Amygdala (tissue), 56 donors: ENCODE measurements around the gene NCKAP5.

ENCODE experiments used
- DNase-seq, 56 donors: peaks; one replicate each; lab custom pipeline; 2025; lab: John Stamatoyannopoulos, UW

Gene NCKAP5

GRCh38 chr2:132980304-132980703 lies 588.0 kb downstream of the NCKAP5 start:
- no peak for DNase-seq

GRCh38 chr2:132979339-132980093 lies 588.7 kb downstream of the NCKAP5 start:
- peak in 4 of 56 donors; percentile 1 to 23 (median 3) for DNase-seq

DNA sequence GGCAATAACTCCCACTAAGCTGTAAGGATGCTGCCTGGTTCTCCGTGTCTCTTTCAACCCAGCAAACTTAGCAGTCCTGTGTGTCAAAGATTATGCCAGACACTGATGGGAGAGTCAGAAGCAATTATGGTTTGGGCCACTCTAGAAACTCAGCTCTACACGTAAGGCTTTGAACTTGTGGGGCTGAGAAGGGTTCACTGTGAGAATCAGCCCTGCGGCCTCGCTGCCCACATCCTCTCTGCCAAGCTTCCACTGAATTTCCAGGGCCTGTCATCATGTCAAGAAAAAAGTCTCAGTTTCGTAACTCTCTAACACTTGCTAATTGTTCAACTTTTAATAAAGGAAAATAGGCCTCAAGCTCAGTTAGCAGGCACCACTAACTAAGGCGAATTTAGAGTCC lies 589.4 kb downstream of the NCKAP5 start:
- DNase-seq: peak in 12 of 56 donors; percentile 1 to 29 (median 11)

DNA sequence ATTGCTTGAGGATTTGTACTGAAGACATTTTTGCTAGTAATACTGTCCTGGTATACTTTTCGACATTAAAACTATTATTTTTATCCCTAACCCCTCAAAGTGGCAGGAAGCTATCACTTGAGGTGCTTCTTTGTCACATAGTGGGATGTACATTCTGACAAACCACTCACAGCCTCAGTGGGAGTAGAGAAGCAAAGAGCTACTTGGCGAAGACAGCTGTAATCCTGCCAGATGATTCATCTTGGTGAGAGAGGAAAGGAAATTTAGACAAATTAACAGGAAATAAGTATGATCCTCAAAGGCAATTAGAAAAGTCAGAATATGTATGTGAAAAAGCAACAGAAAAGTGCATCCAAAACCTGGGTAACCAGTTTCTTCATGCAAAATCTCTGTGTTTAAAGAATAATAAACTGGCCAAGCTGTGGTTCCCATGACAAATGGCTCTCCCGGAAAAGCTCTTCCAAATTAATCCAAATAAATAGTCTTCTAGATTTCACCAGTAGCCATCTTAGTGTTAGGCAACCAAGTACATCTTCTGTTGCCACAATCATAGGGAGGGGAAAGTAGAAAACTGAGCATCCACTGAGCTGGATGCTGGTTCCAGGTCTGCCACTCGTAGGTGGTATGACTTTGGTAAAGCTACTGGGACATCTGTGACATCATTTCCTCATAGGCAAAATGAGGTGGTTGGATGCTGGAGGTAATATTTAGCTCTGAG lies 590.3 kb downstream of the NCKAP5 start:
- DNase-seq: peak in 2 of 56 donors; percentile 3 to 14

DNA sequence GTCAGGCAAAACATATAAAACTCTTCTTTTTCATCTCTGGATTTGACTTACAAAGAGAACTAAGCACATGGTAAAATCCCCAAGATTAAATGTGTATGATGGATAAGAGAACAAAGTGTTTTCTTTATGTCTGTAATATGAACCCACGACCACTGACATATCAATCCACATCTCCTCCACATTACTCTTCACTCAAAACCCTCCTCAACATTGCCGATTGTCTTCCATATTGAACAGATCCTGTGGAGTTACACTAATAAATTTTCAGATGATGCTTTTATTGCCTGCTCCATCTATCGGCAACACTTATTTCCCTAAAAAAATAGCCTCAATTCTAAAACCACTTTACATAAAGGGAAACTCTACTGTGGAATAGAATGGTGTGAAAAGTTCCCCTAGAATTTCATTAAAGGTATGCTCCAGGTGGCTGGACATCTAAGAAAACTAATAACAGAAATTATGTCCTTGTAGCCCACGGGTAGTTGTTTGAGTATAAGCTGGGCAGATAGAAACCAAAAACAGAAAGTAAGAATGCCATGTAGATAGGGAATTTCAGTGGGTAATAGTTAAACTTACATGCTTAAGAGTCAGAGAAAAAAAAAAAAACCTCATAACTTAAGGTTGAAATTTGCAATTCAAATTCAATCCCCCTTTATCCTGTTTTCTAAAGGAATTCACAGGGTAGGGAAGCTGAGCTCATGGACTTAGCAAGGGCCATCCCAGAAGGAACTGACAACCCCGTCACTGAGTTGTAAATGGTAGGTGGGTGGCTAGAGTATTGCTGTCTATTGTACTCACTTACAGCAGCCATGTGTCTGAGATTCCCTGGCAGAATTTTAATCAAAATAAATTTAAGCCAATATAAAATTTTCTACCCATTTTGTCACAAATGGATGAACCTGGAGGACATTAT lies 592.8 kb downstream of the NCKAP5 start:
- no peak for DNase-seq

DNA sequence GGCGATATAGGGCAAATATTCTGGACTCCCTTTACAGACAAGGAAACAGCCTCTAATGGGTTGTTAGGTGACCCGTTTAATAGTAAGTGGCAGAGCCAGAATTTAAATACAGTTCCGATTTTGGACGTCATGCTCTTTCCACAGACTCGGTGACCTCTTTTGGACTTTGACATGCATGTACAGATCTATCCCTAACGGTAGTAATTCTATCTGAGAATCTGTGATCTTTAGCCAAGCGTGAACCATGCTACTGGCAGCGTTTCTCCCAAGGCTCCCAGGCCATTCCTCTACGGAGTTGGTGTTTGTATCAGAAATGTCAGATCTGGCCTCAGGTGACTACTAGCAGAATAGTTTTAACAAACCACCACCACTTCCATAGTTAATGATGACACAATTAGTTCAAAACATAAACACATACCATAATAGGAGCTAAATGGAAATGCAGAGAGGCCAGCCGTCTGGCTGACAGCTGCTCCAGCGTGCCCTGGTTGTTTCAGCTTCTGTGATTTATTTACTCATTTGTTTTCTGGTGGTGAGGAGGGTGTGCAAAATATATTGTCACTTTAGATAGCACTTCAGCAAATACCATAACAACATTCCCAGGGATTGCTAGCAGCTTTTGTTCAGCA lies 593.7 kb downstream of the NCKAP5 start:
- DNase-seq: no peak

DNA sequence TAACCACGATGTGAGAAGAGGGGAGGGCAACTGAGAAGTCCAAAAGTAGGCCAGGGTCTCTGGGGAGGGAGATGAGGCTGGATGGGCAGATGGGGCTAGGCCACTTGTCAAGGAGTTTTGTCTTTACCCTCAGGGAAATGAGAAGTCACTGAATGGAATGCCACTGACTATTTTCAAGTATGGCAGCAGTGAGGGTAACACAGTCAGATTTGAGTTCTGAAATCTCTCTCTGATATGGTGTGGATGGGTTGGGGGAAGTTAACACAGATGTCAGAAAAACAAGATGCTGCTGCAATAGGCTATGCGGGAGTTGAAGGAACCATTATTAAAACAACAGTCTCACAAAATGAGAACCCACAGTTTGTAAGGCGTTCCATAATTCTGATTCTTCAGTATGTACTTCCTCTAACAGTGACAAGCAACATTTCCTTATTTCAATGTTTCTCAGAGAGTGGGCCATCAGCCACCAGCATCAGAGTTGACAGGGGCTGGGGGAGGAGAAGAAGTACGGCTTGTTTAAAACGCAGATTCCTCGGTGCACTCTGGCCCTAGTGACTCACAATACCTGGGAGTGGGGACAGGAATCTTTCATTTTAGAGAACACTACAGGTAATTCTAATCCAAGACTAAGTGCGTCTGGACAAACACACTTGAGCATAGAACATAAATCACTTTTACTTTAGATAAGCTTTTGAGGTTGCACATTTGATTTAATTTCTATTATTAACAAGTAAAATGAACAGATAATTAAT lies 596.8 kb downstream of the NCKAP5 start:
- no peak for DNase-seq

GRCh38 chr2:132969371-132969985 lies 598.8 kb downstream of the NCKAP5 start:
- no peak for DNase-seq

DNA sequence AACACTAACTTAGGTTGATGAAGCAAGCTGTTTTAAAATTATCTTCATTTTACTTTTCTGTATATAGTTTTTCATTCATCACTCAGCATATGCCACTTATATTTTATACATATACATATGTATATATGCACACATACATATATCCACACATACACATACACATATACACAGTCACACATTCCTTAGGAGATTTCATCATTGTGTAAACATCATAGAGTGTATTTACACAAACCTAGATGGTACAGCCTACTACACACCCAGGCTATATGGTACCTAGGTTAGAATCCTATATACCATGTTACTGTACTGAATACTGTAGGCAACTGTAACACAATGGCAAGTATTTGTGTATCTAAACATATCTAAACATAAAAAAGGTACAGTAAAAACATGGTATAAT lies 602.8 kb downstream of the NCKAP5 start:
- DNase-seq: no peak

- no peak for DNase-seq
Observed at GRCh38 chr2:132963161-132963560, 605.1 kb downstream of the NCKAP5 start.

- no peak for DNase-seq
Observed at GRCh38 chr2:132958887-132959286, 609.4 kb downstream of the NCKAP5 start.

DNA sequence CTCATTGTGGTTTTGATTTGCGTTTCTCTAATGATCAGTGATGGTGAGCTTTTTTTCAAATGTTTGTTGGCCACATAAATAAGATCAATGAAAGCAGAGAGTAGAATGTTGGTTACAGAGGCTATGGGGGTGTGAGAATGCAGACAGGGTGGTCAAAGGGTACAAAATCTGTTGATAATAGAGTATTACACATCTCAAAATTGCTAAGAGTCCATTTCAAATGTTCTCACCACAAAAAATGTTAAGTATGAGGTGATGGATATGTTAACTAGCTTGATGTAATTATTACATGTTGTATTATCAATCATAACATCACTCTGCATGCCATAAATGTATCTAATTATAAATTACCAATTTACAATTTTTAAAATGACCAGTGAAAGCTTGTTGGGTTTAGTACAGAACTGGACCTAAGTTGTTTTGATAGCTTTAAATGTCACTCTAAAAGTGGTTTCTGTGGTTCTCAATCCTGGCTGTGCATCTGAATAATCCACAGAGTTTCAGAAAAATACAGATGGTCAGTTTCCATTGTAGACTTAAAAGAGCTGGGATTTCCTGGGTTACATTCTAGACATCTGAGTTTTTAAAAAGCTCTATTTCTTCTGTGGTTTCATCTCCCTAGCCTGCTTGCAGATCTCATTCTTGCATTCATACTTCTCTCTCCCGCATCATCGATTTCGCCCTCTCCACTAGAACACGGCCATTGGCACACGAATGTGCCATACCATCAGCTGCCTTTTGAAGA lies 612.2 kb downstream of the NCKAP5 start:
- no peak for DNase-seq

GRCh38 chr2:132953771-132954170 lies 614.5 kb downstream of the NCKAP5 start:
- no peak for DNase-seq

DNA sequence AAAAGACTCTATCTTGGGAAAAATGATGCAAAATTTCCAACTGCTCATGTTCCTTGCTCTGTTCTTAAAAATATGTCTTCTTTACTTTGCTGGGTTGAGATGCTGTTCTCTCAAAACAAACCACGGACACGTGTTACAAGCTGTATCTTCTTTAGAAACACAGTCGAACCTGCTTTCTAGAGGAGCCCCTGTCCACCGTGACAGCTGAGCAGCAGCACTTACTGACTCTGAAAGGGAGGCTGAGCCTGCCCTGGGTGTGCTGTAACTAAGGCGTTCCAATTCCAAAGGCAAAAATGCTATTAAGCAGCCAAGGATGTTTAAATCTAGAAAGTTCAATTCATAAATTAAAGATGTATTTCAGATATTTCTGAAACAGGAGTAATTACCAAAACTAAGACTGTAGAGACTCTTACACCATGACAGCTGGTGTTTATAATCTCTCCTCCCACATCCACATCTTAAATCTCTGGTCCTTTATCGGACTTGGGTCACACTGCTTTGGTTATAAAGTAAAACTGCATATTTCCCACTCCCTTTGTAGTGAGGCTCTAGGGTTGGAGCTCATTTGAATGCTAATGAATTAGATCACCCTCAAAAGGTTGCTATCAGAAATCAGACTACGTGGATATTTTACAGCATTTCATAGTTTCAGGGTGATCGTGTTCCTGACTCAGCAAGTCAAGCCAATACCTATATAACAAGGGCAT lies 617.1 kb downstream of the NCKAP5 start:
- no peak for DNase-seq

GRCh38 chr2:132949108-132949507 lies 619.2 kb downstream of the NCKAP5 start:
- no peak for DNase-seq

DNA sequence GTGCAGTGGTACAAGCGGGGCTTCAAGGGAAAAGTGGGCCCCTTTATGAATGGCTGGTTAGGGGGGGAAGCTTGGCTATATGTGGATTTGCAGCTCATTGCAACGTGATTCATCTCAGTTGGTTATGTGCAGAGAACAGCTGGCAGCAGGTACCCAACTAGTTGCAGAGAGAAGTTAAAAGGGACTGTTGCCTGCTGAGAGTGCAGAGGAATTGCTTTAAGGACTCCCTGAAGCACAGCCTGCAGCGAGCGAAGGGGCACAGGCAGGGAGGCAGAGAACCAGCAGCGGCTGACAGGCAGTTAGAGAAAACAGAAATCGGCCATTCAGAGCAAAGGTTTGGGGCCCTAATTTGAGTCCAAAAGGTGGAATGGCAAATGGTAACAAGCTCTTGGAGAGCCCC lies 620.1 kb downstream of the NCKAP5 start:
- DNase-seq: no peak

GRCh38 chr2:132943829-132944228 lies 624.4 kb downstream of the NCKAP5 start:
- DNase-seq: peak in 1 of 56 donors; percentile 13
